SKM-1 treated with dmso at 0.1 percent for 144 hours (cell line): ENCODE measurements around the gene ZFYVE27.

Experiments used
- DNase-seq: peaks from one replicate; lab custom pipeline; 2025; ENCODE audit not compliant: unreplicated experiment; lab: John Stamatoyannopoulos, UW

Gene ZFYVE27

GRCh38 chr10:97766996-97767924, 30.3 kb downstream of the ZFYVE27 start:
- DNase-seq = no peak

DNA sequence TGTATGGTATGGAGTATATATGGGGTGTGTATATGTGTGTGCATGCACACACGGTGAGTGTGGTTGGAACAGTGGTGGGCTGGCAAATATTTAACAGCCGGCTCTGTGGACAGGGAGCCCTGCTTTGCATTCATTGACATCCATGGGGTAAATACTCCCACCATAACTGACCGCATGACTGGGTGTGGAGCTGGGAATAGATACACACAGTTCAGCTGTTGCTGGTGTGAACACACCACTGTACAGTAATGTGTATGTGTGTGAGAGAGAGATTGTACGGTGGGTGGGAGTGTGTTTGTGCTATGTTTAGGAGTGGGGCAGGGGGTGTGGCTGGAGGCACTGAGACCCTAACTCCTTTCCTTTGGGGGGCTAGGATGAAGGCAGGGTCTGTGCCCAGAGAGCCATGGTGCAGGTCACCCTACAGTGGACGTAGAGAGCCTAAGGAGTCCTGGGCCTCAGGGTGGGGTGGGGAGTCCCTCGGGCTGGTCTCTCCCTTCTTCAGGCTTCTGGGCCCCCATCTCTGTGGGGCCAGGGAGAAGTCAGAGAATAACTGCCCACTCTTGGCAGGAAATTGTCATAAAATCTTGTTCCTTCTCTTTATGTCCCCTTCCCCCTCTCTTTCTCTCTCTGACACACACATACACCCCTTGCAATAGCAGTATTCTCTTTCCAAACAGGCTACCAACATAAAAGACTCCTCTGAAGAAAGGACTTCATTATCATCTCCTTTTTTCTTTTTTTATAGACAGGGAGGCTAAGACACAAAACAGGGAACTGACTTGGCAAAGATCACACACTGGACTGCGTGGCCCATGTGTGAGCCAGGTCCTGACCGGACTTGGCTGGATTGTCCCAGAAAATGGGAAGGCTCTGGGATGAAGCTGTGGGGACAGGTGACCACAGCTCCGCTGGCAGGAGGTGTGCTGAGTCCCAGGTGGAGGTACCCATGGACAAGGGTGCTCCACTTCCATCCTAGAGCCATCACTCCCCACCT, 31.7 kb downstream of the ZFYVE27 start:
- no peak for DNase-seq

DNA sequence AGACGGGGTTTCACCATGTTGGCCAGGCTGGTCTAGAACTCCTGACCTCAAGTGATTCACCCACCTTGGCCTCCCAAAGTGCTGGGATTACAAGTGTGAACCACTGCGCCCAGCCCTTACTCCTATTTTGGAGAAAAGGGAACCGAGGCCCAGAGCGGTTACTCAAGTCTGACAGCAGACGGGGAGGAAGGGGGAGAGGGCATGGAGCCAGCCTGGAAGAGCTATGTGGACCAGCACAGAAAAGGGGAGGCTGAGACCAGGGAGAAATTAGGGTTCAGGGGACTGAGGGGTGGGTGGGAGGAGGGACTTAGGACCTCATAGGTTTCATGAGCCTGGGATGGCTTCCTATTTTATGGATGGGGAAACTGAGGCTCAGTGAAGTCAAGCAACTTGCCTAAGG, 33.3 kb downstream of the ZFYVE27 start:
- no peak for DNase-seq

GRCh38 chr10:97771055-97771891, 34.3 kb downstream of the ZFYVE27 start:
- DNase-seq = no peak

DNA sequence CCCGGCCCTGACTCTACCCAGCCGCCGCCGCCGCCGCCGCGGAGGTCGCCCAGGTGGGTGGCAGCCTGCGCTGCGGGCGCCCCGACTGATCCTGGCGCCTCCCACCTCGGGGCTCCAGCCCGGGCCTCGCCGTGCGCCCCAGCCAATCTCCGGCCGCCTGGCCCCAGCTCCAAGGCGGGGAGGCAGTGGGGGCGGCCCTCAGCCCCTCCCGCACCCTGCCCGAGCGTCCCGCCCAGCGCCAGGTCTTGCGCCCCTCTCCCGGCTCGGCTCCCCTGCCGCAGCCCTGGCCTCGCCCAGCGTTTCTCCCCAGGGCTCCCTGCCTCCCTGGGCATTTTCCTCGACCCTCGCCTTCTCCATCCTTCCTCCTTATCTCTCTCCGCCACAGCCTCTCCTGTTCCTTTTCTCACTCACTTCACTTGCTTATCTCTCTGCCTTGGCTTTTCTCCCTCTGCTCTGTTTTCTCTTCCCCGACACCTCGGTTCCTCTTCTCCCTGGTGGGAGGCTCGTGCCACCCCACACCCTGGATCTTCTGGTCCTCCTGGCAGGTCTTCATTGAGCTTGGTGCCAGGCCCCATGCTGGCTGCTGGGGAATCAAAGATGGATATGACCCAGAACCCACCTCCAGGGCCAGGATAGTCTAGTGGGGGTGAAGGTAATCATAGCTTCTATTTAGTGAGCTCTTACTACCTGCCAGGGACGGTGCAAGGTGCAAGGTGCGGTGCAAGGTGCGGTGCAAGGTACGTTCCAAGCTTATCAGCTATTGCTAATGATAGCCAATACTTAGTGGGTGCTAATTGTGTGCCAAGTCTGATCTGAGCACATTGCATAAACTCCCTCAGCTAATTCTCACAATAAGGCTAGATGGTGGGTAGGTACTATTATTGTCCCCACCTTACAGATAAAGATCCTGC, 35.2 kb downstream of the ZFYVE27 start, which contains the start of gene SFRP5:
SFRP5 (minus strand) TSS at position 87 of the 911 bp plus-strand sequence. CDS start 166 bp downstream, outside the sequence.
- no peak for DNase-seq

DNA sequence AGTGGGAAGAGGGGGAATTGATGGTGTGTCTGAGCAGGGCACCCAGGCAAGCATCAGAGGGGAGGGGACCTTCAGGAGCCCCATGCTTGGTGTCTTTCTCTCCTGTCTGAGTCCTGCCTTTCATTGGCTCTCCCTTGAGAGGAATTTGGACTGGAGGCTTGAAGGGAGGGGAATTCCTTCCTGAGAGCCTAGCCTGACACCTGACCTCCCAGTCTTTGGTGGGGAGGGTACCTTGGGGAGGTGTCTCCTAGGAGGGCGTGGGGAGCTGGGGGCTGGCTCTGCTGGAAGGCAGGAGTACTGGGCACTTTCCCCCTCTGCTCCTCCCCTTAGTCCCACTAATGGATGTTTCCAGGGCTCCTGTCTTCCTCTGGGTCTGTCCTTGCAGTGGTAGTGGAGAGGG, 36.2 kb downstream of the ZFYVE27 start:
- no peak for DNase-seq

DNA sequence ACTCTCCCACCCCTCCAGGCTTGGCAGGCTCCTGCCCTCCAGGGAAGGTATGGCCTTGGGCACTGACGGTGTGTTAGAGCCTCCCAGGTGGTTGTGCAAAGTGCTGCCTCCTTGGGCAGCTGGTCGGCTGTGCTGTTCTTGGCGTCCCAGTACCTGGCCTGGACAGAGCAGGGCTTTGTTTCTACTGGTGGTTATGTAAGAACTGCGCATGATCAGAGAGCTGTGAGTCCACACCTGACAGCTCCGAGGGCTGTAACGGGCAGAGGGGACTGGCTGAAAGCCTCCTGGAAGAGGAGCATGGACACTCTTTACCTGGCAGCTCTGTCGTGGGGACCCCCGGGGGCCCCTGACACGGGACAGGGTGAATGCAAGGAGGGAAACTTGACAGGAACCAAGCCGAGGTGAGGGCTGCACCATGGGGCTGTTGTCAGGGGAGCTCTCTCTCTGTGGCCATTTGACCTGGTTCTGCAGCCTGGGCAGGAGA, 37.9 kb downstream of the ZFYVE27 start:
- DNase-seq = no peak

- no peak for DNase-seq
Measured at GRCh38 chr10:97777143-97777542, 40.2 kb downstream of the ZFYVE27 start.

DNA sequence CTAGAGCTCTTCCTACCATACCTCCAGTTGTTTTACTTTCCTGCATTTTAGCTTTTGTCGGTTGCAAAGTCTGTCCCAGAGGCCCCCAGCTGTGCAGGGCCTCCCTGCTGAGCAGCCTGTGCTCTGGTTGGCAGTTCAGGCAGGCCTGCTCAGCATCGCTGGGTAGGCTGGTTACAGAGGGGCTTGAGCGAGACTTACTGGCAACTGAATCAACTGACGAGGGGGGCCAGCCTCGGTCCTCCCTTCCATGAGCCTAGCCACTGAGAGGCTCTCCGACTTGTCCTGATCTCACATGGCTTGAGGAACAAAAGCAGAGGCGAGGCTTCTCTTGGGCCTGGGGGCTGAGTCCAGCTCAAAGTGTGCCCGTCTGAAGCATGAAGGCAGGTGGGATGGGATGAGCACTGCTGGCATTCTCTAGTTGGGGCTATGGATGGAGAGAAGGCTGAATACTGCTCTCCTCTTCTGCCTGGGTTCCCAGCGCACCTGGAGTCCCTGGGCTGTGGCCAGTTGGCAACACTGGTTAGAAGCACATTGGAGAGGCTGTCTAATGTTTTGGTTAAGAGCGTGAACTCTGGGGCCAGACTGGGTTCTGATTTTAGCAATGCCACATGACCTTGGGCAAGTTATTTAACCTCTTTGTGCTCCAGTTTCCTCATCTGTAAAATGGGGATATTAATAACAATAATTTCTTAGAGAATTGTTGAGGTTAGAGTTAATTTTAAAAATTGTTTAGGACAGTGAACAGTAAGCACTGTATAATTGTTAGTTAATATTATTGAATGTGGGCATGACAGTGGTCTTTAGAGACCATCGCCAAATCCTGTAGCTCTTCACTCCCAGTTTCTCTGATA, 41.7 kb downstream of the ZFYVE27 start:
- DNase-seq = no peak

- DNase-seq = no peak
Measured at GRCh38 chr10:97779492-97779891, 42.6 kb downstream of the ZFYVE27 start.

DNA sequence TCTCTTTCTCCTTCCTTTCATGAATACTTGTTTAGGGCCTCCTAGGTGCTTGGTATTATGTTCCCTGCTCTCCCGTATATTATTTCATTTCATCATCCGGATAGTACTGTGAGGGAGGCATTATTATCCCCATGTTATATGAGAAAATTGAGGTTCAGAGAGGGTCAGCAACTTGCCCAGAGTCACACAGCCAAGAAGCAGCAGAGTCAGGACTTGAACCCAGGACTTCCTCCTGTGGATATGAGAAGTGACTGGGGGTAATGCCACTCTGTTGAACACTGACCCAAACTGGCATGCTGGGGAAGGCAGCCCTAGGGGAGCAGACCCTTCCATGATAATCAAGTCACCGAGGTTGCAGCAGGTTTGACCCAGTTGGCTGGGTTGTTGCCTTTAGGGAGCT, 43.0 kb downstream of the ZFYVE27 start:
- DNase-seq = no peak

DNA sequence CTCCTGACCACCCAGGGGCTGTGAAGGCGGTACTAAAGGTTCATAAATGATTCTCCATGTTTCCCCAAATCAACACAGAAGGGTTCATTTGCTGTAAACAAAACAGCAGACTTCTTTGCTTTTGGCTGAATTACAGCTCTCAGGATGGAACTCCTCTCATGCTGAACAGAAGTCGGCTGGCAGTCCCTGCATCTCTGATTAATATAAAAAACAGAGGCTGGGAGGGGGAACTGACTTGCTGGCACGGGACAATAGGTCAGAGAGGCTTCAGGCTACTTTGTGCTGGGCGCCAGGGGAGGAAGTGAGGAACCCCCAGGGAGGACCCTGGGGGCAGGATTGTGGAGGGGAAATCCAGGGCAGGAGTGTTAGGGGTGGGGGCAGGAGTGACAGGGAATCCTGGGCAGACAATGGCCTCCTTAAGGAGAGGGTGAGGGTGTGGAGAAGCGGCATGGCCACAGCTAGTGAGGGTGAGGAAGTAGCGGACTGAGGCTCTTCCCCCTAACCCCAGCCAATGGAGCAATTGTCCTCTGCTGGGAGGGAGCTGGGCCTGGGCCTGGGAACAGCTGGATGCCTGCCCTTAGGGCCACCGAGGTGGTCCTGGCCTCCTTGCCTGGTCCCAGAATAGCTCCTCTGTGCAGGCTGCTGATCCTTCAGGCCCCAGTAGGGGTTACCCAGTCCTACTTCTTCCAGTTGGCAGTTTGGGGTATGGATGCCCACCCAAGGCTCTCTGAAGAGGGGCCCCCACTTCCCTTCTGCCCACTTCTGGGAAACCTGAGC, 44.1 kb downstream of the ZFYVE27 start:
- no peak for DNase-seq

GRCh38 chr10:97781618-97782331, 44.8 kb downstream of the ZFYVE27 start:
- DNase-seq = no peak

DNA sequence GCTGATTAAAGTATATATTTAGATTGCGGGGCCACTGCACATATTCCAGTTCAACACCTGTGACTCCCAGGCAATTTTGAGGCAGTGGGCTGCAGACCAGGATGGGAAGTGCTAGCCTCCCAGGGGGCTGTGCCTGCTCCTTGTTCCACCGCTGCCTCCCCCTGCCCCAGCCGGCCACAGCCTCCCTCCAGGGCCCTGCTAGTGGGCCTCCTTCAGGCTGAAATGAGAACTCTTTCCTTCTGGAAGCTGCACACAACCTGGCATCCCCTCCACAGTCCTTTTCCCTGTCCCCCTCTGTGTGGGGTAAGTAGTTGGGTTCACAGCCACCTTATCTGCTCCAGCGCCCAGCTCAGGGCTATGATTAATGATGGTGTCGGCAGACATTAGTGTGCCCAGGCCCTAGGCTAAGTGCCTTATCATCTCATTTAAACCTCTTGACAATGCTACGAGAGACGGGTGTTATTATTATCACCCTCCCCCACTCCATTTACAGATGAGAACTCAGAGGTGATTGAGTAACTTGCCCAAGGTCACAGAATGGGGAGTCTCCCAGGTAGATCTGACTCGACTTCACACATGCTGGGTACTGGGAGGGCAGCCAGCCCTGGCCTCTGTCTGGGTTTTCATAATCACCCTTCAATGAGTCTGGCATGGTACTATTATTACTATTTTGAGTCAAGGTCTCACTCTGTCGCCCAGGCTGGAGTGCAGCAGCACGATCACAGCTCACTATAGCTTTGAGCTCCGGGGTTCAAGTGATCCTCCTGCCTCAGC, 45.7 kb downstream of the ZFYVE27 start:
- no peak for DNase-seq

DNA sequence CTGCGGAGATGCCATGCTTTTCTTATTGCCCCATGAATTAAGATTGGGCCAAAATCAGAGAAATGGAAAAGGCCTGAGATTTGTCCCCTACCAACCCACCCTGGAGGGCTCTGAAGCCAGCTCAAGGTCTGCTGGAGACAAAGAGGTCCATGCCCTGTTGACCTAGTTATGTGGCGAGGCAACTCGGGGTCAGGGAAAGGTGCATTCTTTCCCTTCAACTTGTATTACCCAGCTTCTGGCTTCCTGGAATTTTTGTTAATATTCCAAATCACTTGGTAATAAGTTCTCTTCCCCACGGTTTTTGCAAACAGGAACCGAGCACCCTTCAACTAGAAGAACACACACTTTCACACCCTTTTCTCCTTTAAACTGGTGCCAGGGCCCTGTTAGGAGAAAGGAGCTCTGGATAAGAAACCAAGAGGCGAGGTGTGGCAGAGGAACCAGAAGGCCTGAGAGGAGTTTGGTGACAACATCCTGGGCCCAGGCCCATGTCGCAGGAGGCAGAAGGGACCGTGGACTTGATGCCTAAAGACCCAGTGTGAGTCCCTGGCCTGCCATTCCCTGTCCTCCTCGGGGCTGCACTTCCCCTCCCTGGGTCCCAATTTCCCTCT, 47.4 kb downstream of the ZFYVE27 start:
- no peak for DNase-seq

- DNase-seq = no peak
Measured at GRCh38 chr10:97785231-97785630, 48.3 kb downstream of the ZFYVE27 start.
